Trophoblast cell (in vitro differentiated cells and primary cell): ENCODE data around the gene KIAA1549.
"Not testable (repeated sequence)": the region's sequence is repeated elsewhere in the genome, so short reads cannot be mapped to it uniquely, and the experiment has no call there.

Experiments
- DNase-seq, 2 donors: peaks; one replicate each; pipeline ENCODE4 v3.0.0-alpha.2; 2016
- H2AFZ ChIP-seq: 2 replicates; pipeline ENCODE4 v1.6.1; 2013; ENCODE audit warnings: low read length, moderate library complexity, mild to moderate bottlenecking; ENCODE audit not compliant: insufficient read depth, poor library complexity
- H2AK5ac ChIP-seq: 2 replicates; pipeline ENCODE4 v1.6.1; 2013; ENCODE audit warnings: mild to moderate bottlenecking, low read length
- H2BK120ac ChIP-seq: 2 replicates; pipeline ENCODE4 v1.6.1; 2013; ENCODE audit warnings: low read length, mild to moderate bottlenecking, moderate library complexity; ENCODE audit not compliant: insufficient read depth, poor library complexity
- H2BK12ac ChIP-seq: 2 replicates; pipeline ENCODE4 v1.6.1; 2013; ENCODE audit warnings: mild to moderate bottlenecking, low read length, moderate library complexity
- H2BK5ac ChIP-seq: 2 replicates; pipeline ENCODE4 v1.6.1; 2013; ENCODE audit warnings: low read length, low read depth, moderate library complexity, mild to moderate bottlenecking; ENCODE audit not compliant: poor library complexity
- H3K14ac ChIP-seq: 2 replicates; pipeline ENCODE4 v1.6.1; 2013; ENCODE audit warnings: mild to moderate bottlenecking, low read length
- H3K18ac ChIP-seq: 2 replicates; pipeline ENCODE4 v1.6.1; 2013; ENCODE audit warnings: mild to moderate bottlenecking, low read length
- H3K23ac ChIP-seq: 2 replicates; pipeline ENCODE4 v1.6.1; 2013; ENCODE audit warnings: low read length
- H3K27ac ChIP-seq: 2 replicates; pipeline ENCODE4 v1.5.1; 2013; ENCODE audit warnings: low read depth, mild to moderate bottlenecking, inconsistent platforms, low read length, moderate library complexity
- H3K27me3 ChIP-seq: 2 replicates; pipeline ENCODE4 v1.6.1; 2013; ENCODE audit warnings: inconsistent platforms, mild to moderate bottlenecking, low read length, moderate library complexity; ENCODE audit not compliant: insufficient read depth
- H3K36me3 ChIP-seq, 2 experiments: 1 replicate in 1 of 2; 2 replicates in 1 of 2; pipeline ENCODE4 v1.6.1; 2013; ENCODE audit warnings: low read length in 2 of 2, mild to moderate bottlenecking in 2 of 2, moderate library complexity in 1 of 2; ENCODE audit not compliant: insufficient read depth in 2 of 2, control insufficient read depth in 1 of 2
- H3K4ac ChIP-seq: 2 replicates; pipeline ENCODE4 v1.6.1; 2013; ENCODE audit warnings: low read depth, mild to moderate bottlenecking, low read length, moderate library complexity
- H3K4me1 ChIP-seq, 2 experiments: 1 replicate in 1 of 2; 2 replicates in 1 of 2; pipeline ENCODE4 v1.6.1; 2013; ENCODE audit warnings: low read length in 2 of 2, mild to moderate bottlenecking in 2 of 2, moderate library complexity in 1 of 2; ENCODE audit not compliant: insufficient read depth in 2 of 2, control insufficient read depth in 1 of 2
- H3K4me2 ChIP-seq: 2 replicates; pipeline ENCODE4 v1.6.1; 2013; ENCODE audit warnings: inconsistent platforms, mild to moderate bottlenecking, low read length, moderate library complexity
- H3K4me3 ChIP-seq: 2 replicates; pipeline ENCODE4 v1.5.1; 2013; ENCODE audit warnings: mild to moderate bottlenecking, low read depth, low read length, inconsistent platforms
- H3K79me1 ChIP-seq: one replicate; pipeline ENCODE4 v1.6.1; 2013; ENCODE audit warnings: low read length
- H3K79me2 ChIP-seq: 2 replicates; pipeline ENCODE4 v1.6.1; 2013; ENCODE audit warnings: low read length, mild to moderate bottlenecking; ENCODE audit not compliant: control insufficient read depth, insufficient read depth, poor library complexity
- H3K9ac ChIP-seq: 2 replicates; pipeline ENCODE4 v1.6.1; 2013; ENCODE audit warnings: mild to moderate bottlenecking, low read length
- H3K9me3 ChIP-seq: 2 replicates; pipeline ENCODE4 v1.6.1; 2013; ENCODE audit warnings: low read depth, mild to moderate bottlenecking, control low read depth, inconsistent platforms, low read length; ENCODE audit not compliant: insufficient read depth
- H4K12ac ChIP-seq: 2 replicates; pipeline ENCODE4 v1.6.1; 2013; ENCODE audit warnings: low read depth, mild to moderate bottlenecking, low read length, moderate library complexity
- H4K8ac ChIP-seq: 2 replicates; pipeline ENCODE4 v1.6.1; 2013; ENCODE audit warnings: low read depth, mild to moderate bottlenecking, low read length, moderate library complexity
- H4K91ac ChIP-seq: one replicate; pipeline ENCODE4 v1.6.1; 2013; ENCODE audit warnings: low read depth, mild to moderate bottlenecking, low read length, moderate library complexity
- WGBS: extraction: QIAGEN DNeasy Blood & Tissue Kit; methylation state at CpG from one replicate; pipeline ENCODE4 v1.1.7; 2013; ENCODE audit warnings: missing lambda C conversion rate; ENCODE audit not compliant: insufficient read length, insufficient coverage; ENCODE audit errors: extremely low coverage; 5-methylcytosine and 5-hydroxymethylcytosine counted together

Gene KIAA1549

GRCh38 chr7:138797715-138798320 lies 183.4 kb downstream of the KIAA1549 start, which contains the start of the genes ATP6V0A4 and TMEM213:
Gene ATP6V0A4, minus strand, starts transcription at chr7:138798196. Its CDS starts 26,949 bp downstream, at chr7:138771247.
Gene TMEM213, plus strand, starts transcription at chr7:138797994. Its CDS starts 111 bp downstream, at chr7:138798105.
- no peaks in the 10 kb centered on the region for H3K79me1 ChIP-seq
- DNase-seq, result no peak
- peak within 1 kb of the TSS; percentile 32 for H3K4me2 ChIP-seq
- H3K4me3 ChIP-seq, result no peak within 1 kb of the TSS
- peak within 1 kb of the TSS; percentile 17 for H3K23ac ChIP-seq
- no peak within 1 kb of the TSS for H2BK5ac ChIP-seq
- no peak within 1 kb of the TSS for H2BK120ac ChIP-seq
- no peak within 1 kb of the TSS for H2AK5ac ChIP-seq
- H3K9ac ChIP-seq, result no peak within 1 kb of the TSS
- H3K36me3 ChIP-seq, result no peaks in the 10 kb centered on the region
- no peaks in the 10 kb centered on the region for H3K79me2 ChIP-seq
- no peaks in the 10 kb centered on the region for H3K4me1 ChIP-seq
- no peak within 1 kb of the TSS for H2BK12ac ChIP-seq
- no peak within 1 kb of the TSS for H3K27ac ChIP-seq
- no peaks in the 10 kb centered on the region for H3K9me3 ChIP-seq
- no peak within 1 kb of the TSS for H3K14ac ChIP-seq
- H3K18ac ChIP-seq, result no peak within 1 kb of the TSS
- H2AFZ ChIP-seq, result no peak within 1 kb of the TSS
- no peak within 1 kb of the TSS for H4K12ac ChIP-seq
- no peaks in the 10 kb centered on the region for H3K27me3 ChIP-seq
- H4K8ac ChIP-seq, result no peak within 1 kb of the TSS
- no peak within 1 kb of the TSS for H4K91ac ChIP-seq
- WGBS, result no CpG with 5 or more reads among the region's 14 CpGs
- no peak within 1 kb of the TSS for H3K4ac ChIP-seq

- H3K9ac ChIP-seq, H4K12ac ChIP-seq, H3K4ac ChIP-seq, H3K4me3 ChIP-seq, H3K27me3 ChIP-seq, DNase-seq, H2BK5ac ChIP-seq, H2AK5ac ChIP-seq, H4K8ac ChIP-seq, H3K4me2 ChIP-seq, H4K91ac ChIP-seq, H3K9me3 ChIP-seq, H3K36me3 ChIP-seq, H3K79me1 ChIP-seq, H2BK12ac ChIP-seq, H3K4me1 ChIP-seq, H3K79me2 ChIP-seq, H3K18ac ChIP-seq, H2AFZ ChIP-seq, H3K14ac ChIP-seq, H2BK120ac ChIP-seq, H3K27ac ChIP-seq: not testable (repeated sequence)
- no CpG with 5 or more reads among the region's 4 CpGs for WGBS
- H3K23ac ChIP-seq, result peak overlapping the region; percentile 17
Observed at GRCh38 chr7:138797046-138797445, 184.1 kb downstream of the KIAA1549 start.

GRCh38 chr7:138796038-138796615 lies 185.1 kb downstream of the KIAA1549 start:
- Histone ChIP-seq H3K27me3 (no peaks in the 10 kb centered on the region), H2AFZ (no peak overlapping the region), H2AK5ac (no peak overlapping the region), H3K4me1 (no peaks in the 10 kb centered on the region), H3K36me3 (no peaks in the 10 kb centered on the region), H3K23ac (no peak overlapping the region), H2BK120ac (no peak overlapping the region), H2BK12ac (no peak overlapping the region), H4K12ac (no peak overlapping the region), H3K18ac (no peak overlapping the region), H3K79me2 (no peaks in the 10 kb centered on the region), H3K27ac (no peak overlapping the region), H3K79me1 (no peaks in the 10 kb centered on the region), H2BK5ac (no peak overlapping the region), H3K9me3 (no peaks in the 10 kb centered on the region), H3K4me2 (no peak overlapping the region), H3K4me3 (no peak overlapping the region), H3K9ac (no peak overlapping the region), H4K8ac (no peak overlapping the region), H3K14ac (no peak overlapping the region), H4K91ac (no peak overlapping the region), H3K4ac (no peak overlapping the region)
- DNase-seq, result no peak
- WGBS, result no CpG with 5 or more reads among the region's 9 CpGs

GRCh38 chr7:138785587-138786437 lies 195.4 kb downstream of the KIAA1549 start:
- H3K4me1 ChIP-seq, result peaks cover 8% of the 10 kb centered on the region in 2 experiments
- H3K27ac ChIP-seq, result no peak overlapping the region
- no peaks in the 10 kb centered on the region for H3K79me2 ChIP-seq
- no peaks in the 10 kb centered on the region for H3K36me3 ChIP-seq
- H2BK120ac ChIP-seq, result no peak overlapping the region
- H3K14ac ChIP-seq, result no peak overlapping the region
- H3K79me1 ChIP-seq, result peaks cover 3% of the 10 kb centered on the region
- H3K9ac ChIP-seq, result no peak overlapping the region
- no peaks in the 10 kb centered on the region for H3K27me3 ChIP-seq
- H3K4me3 ChIP-seq, result no peak overlapping the region
- H2AK5ac ChIP-seq, result no peak overlapping the region
- no peak overlapping the region for H3K23ac ChIP-seq
- no peak overlapping the region for H4K8ac ChIP-seq
- no peaks in the 10 kb centered on the region for H3K9me3 ChIP-seq
- peak overlapping the region; percentile 5 for H4K91ac ChIP-seq
- H3K18ac ChIP-seq, result no peak overlapping the region
- peak; percentile 63 to 81 for DNase-seq
- H3K4ac ChIP-seq, result no peak overlapping the region
- no CpG with 5 or more reads among the region's 10 CpGs for WGBS
- peak overlapping the region; percentile 2 for H2BK12ac ChIP-seq
- H4K12ac ChIP-seq, result no peak overlapping the region
- H2AFZ ChIP-seq, result no peak overlapping the region
- no peak overlapping the region for H2BK5ac ChIP-seq
- no peak overlapping the region for H3K4me2 ChIP-seq
